SIG-M5 treated with dmso at 0.1 percent for 504 hours (cell line): ENCODE measurements around the gene MACROD2.
"Not testable (repeated sequence)": the region's sequence is repeated elsewhere in the genome, so short reads cannot be mapped to it uniquely, and the experiment has no call there.

Experiments used
- DNase-seq: peaks from one replicate; lab custom pipeline; 2025; ENCODE audit not compliant: unreplicated experiment; lab: John Stamatoyannopoulos, UW

The MACROD2 gene

DNA sequence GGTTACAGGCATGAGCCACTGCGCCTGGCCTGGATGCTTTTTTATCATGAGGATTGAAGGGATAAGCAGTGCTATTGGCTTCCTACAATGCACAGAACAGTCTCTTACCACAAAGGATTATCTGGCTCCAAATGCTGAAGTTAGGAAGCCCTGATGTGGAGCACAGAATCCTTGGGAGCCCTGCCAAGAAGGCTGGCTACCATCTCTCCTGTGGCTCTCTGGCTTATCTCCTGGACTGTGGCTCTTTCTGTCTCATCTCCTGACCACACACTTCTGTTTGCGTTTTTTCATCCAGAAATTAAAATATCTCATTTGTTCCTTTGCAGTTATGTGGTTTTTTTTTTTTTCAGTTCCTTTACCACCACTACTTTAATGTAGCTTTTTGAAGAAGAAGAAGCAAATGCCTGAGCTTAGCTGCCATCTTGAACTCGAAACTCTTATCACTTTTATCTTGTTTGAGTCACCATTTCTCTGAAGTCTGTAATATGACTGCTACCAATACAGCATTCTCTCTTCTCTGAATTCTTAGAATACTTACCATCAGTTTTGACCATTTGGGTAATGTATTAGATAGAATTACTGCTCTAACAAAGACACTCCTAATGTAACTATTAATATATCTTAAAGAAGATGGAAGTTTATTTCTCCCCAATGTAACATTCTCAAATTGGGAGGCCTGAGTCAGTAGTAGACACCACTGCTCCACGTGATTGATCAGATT is 1533.2 kb downstream of the MACROD2 start:
- DNase-seq, result no peak

DNA sequence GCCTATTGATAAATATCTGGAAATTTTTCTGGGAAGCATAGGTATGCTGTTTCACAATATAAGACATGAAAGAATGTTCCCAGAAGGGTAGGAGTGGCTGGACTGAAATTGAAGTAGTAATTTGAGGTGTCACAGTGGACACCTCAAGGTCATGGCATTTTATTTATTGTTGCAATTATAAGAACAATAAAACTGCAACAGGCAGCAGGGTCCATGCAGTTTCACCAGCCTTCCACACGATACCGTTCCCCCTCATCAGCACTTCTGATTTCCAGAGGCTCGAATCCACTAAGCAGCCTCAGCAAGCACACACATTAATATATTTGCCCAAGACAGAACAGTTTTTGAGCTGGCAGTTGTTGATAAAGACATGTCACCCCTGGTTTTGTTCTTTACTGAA is 1540.5 kb downstream of the MACROD2 start:
- no peak for DNase-seq

DNA sequence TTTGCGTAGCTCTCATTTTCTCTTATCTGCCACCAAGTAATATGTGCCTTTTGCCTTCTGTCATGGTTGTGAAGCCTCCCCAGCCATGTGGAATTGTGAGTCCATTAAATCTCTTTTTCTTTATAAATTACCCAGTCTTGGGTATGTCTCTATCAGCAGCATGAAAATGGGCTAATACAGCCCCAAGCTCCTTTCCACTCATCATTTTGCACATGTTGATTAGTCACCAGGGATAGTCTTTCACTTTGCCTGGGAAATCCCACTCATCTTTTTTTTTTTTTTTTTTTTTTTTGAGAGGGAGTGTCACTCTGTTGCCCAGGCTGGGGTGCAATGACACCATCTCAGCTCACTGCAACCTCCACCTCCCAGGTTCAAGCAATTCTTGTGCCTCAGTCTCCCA is 1541.9 kb downstream of the MACROD2 start:
- not testable (repeated sequence) for DNase-seq

DNA sequence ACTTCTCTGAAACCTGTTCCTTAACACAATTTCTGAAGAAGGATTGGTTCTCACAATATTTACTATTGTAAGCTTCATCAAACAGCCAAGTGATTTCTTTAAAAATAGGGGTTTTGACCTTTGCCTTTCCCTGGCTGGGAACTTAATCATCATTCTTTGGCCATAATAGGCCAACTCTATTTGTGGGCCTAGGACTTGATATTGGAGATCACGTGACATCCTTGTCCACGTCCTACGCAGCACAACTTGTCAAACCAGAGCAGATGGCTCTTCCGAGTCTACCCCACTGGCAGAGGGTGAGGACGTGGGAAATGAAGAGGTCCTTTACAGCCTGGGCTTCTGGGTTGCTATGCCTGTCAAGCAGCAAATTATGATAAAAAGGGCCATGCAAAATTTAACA is 1547.3 kb downstream of the MACROD2 start:
- no peak for DNase-seq

DNA sequence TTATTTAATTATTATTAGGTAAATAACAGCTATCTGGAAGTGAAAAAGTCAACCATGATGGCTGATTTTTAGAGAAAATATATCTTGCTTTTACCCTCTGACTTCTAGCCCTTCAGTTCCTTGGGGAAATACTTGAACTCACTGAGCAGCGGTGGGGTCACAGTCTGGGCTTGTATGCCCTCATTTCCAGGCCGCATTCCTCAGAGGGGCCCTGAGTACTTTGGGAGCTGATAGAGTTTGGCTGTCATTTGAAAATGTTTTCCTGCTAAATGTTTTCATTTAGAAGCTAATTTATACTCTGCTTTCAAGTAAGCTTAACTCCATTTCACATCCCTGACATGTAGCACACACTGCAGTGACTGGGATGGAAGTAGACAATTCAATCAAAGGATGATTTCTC is 1549.4 kb downstream of the MACROD2 start:
- DNase-seq, result no peak

DNA sequence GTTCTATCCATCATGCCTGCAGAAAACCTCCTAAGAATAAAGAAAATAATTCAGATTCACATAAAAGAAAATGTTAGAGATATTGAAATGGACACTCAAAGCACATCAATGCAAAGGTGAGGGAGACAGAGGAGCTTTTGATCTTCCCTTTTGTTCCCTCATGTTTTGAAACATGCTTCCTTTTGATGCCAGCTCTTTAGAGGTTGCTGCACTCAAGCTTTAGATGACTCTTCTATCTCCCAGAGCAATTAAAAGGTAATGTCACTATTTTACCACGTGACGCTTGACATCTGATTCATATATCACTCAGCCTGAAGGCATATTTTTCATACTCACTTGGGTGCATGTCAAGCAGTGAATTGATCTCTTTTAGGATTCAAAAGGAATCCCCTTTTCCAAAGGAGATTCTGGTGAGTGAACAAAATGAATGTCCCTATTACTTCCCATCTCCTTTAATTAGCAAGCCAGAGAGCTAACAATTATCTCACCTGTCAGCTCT is 1551.3 kb downstream of the MACROD2 start:
- no peak for DNase-seq

DNA sequence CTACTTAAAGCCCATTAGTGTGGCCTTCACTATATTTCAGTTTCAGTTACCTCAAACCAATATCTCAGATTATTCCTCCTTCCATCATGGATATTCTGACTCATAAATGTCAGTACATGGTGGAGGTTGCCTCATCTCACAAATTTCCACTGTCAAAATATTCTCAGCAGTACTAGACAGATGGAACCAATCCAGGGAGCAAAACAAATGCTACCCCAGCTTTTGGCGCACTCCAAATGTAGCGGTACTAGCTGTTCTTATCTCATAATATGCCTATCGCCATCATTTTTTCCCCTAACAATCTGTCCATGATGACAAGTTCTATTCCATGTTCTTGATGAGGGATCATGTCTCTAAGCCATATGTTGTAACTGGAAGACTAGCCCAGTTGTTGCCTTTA is 1551.8 kb downstream of the MACROD2 start:
- DNase-seq, result no peak

DNA sequence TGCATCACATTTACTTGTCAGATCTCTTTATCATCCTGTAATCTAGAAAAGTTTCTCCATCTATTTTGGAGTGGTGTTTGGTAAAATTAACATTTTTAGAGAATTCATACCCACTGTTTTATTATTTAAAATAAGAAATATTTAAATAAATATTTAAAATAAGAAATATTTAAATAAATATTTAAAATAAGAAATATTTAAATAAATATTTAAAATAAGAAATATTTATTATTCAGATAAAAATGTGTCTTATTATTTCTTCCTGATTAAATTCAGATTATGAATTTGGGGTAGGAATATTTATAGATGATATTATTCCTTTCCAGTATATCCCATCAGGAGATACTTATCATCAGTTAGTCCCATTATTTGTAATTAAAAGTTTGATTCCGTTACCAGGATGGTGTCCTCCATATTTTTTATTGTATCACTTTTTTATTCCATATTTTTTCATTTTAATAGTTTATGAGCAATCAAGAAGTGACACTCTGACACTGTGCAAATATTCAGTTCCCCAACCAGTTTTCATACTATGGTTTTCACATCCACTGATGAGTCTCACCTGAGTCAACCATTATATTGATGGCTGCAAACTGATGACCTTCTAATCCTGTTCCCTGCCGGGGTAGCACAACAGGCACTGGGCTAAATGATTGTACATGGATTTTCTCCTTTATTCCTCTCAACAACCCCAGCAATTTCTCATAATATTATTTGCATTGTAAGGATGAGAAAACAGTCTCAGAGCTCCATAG is 1555.0 kb downstream of the MACROD2 start:
- DNase-seq, result no peak

DNA sequence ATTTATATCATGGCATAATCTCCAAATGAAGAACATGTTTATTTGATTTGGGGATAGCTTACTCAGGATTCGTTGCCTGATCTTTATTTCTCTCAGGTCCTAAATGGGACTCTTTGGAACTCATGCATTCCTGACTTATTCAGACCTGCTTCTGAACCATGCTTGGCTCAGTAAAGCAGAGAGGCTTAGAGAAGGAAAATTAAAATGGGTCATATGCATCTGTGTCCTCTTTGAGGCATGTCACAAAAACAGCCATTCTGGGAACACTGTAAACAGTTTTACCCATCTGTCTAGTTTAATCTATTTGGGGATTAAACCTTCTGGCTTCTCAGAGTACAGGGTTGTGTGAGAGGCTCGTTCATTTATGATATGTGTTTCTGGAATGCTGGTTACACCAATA is 1560.6 kb downstream of the MACROD2 start:
- DNase-seq, result no peak

DNA sequence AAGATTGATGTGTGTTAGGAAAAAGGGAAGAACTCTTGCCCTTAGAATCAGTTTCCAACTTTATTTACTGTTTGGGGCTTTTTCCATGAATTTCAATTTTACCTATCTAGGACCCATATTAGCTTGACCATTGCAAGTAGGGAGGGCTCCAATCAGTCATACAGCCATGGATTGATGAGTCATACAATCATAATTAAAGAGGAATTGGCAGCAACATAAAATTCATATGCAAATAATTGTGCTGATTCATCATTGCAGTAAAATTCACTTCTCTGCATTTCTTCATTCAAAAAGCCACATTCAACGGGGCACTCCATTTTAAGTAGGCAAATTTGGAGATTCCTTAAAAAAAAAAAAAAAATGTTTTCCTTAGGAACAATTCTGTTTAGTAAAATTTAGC is 1561.6 kb downstream of the MACROD2 start:
- DNase-seq, result no peak

DNA sequence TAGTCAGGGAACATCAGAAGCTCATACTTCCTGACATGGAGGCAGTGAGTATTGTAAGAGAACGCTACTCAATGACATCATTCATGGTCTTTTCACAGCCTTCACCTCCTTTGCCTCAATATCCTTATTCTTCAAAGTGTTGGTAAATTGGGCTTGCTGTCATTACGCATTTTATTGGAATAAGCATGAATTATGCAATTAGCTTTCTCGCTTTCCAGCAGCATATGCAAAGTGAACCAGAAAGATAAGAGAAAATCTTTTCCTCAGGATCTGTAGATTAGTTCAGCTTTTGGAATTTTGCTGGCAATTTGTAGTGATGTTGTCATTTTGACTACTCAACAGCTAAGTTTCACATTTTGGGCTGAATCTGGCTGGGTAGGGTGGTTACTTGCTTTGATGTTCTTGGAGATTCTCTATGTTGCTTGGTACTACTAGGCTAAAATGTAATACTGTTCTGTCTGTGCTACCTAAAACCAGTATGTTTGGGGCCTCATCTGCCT is 1565.8 kb downstream of the MACROD2 start:
- no peak for DNase-seq

DNA sequence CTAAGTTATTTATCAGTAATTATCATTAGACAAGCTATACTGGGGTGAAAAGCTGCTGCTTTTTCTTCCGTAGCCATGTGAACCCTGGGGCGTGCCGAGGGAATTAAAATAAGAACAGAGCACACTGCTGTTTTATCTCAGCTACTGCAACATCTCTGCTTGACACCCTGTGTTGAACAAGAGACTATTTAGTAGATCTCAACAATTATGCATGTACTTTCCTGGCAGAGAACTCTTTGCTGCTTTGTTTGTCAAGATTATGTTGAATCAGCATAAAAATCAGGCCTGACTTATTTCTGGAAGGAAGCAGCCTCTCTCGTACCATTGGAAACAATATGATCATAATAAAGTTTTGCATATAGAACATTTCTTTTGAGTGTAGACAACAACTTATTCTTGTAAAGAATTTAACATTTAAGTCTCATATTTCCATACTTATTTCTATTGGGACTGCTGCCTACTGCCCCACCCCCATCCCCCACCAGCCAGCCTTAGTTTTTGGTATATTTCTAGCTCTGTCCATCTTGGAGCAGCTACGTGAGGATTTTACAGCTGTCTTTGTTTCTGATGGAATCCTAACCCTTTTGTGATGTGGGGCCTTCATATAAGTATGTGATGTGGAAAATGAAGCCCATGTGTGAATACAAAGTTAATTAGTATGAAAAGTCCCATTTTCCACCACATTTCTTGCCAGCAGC is 1566.5 kb downstream of the MACROD2 start:
- DNase-seq, result no peak

DNA sequence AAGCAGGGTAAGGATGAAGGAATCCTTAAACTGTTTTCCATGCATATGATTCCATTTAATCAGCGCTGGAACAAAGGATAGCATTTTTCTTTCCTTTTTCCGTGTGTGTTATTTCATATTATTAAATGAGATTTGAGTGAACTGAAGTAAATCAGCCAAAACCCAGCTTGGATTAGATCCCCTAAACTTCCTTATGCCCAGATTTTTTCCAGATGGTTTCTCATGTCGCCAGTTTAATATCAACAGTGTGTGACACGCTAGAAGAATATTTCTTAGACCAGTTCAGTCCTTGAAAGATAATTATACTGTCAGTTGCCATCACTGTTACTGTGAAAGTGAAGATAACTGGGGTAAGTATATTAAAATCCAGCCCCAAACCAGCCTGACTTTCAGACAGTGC is 1568.5 kb downstream of the MACROD2 start:
- no peak for DNase-seq

DNA sequence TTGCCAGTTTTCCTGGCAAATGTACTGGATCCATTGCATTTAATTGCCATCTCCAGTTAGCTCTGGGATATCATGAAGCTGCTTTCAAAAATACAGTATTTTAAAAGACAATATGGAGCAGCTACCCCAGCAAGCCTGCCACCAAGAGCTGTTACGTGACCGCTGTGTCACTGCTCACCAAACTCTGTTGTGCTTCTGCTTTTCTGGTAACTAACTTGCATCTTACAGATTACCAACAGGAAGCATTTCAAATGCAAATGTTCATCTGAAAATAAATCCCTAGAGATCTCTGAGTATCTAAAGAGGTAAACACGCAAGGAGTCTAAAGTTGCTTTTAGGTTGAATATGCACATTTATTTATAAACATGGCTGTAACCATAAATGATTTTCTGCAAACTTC is 1569.7 kb downstream of the MACROD2 start:
- DNase-seq, result no peak

DNA sequence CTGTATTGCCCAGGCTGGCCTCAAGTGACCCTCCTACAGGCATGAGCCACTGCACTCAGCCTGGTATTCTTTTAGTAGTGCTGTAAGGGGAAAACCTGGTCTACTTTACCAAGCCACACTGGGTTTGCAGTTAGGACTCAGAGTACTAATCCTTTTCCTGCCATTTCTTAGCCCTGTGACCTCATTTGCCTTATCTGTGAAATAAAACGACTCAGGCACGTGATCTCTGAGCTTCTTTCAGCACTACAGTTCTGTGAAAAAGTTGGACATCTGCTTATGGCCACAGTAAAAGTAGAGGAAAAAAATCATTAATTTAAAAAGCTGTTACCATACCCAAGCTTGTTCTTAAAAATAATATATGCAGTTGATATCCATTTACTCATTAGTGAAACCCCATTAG is 1570.5 kb downstream of the MACROD2 start:
- no peak for DNase-seq

DNA sequence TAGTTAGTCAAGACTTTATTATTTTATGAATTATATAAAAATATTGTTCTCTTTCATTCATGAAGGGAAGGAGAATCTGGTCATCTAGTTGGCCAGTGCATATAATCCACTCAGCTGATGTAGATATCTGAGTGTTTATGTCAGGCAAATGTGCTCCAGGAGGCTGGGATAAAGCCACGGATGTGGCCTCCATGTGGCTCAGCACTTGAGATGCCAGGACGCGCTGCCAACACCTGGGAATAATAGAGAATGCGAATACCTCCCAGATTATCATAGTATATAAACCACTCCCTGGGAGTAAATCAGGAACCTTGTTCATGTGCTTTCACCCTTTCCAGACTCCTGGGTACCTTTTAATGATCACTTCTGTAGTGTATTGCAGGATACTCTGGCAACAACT is 1571.9 kb downstream of the MACROD2 start:
- no peak for DNase-seq

DNA sequence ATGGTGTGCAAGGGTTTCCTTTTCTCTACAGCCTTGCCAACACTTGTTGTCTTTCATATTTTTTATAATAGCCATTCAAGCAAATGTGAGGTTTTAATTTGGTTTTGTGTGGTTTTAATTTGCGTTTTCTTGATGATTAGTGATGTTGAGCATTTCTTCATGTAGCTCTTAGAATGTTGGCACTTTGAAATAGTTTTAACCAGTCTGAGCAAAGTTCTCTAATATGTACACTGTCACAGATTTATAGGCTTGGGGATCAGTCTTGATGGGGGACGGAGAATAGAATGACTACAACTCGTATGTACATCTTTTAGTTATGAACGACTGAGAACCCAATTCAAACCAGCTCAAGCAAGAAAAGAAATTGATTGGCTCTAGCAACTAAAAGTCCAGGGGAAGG is 1574.8 kb downstream of the MACROD2 start:
- DNase-seq, result no peak

DNA sequence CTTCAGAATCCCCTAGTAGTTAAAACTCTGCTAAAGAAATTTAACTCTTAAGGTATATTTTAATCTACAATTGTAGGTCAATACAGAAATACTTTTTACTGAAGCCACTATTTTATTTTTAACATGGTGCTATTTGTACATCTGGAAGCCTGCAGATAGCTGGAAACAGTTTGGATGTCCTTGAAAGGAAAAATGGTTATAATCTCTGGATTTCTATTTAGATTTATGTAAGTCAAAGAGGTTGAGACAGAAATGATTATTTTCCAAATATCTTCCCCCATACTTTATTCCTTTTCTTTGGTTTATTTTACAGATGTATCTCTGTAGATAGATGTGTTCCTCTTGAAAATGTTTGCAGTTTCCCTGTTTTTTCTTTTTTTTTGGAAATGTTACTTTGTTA is 1575.7 kb downstream of the MACROD2 start:
- no peak for DNase-seq

DNA sequence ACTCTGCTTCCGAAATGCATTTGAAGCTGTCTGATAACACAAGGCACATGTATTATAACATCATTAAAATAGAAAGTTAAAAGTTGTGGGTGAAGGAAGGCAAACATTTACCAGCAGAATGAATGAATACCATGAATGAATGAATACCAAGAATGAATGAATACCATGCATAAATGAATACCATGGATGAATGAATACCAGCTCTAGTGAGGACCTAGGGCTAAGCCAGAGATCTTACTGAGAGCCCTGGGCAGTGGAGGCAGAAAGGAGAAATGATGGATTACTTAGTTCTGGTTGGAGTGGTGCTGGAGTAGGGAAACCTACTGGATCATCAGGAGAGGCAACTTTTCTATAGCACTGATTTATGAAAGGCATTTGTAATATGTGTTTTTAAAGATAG is 1579.9 kb downstream of the MACROD2 start:
- no peak for DNase-seq

DNA sequence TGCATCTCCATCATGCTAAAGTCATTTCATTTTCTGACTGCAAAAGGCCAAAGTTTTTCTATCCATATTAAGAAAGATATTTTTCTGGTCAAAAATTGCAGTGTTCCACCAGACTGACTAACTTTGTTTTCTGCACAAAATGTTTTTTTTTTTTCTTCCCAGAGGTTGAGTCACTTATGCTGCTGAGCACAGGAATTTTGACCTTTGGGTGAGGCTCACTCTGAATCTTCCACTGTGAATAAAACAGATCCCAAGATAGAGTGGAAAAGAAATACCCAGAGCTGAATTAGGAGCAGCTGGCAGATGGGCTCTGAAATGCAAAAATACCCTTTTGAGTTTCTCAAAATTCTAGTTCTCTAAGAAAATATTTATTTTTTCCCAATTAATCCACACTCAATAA is 1581.1 kb downstream of the MACROD2 start:
- DNase-seq, result no peak

DNA sequence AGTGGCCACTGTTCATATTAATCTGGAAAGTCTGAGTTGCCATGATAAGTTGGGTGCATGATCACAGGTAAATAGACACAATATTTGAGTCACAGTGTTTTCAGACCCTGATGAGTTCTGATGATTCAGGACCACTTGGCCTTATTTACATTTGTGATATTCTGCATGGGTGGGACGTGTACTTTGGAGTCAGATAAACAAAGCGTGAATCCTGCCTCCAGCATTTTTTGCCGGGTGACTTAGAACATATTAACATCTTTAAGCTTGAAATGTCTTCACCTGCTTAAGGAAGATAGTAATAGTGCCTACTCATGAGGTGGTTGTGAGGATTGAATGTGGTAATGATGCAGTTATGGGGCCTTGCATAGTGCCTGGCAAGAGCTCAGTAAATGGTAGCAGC is 1582.8 kb downstream of the MACROD2 start:
- DNase-seq, result no peak

DNA sequence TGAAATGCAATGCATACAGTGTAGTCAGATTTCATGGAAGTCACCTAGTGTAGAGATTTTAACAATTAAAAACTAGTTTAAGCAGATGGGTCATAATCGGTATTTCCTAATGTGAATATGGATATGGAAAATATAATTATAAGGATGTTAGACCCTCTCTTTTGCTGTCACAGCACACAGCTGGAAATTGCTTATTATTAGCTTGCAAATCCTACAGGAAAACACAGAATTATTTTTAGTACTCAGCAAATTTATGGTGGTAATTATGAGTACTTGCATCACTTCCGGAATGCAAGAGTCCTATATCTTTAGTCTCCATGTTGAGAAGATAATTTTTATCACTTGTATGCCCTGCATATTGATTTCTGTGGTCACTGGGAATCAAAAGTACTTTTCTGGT is 1584.4 kb downstream of the MACROD2 start:
- no peak for DNase-seq
